Endodermal cell (in vitro differentiated cells): ENCODE data around the gene CERS6. TPM values are rescaled to one million over a fixed set of nuclear protein-coding genes. Genes with fewer than 3 reads are reported as not detected.

Experiments used
- DNase-seq: peaks from one replicate; pipeline ENCODE4 v3.0.0-alpha.2; 2017
- H3K27ac ChIP-seq: 2 replicates; pipeline ENCODE4 v1.5.1; 2013; ENCODE audit warnings: mild to moderate bottlenecking, low read depth, low read length, moderate library complexity
- H3K27me3 ChIP-seq: 2 replicates; pipeline ENCODE4 v1.6.1; 2013; ENCODE audit warnings: mild to moderate bottlenecking, low read length, moderate library complexity; ENCODE audit not compliant: insufficient read depth, control insufficient read depth, poor library complexity, severe bottlenecking
- H3K36me3 ChIP-seq: 2 replicates; pipeline ENCODE4 v1.7.0; 2013; ENCODE audit warnings: mild to moderate bottlenecking, low read length, moderate library complexity; ENCODE audit not compliant: control insufficient read depth, insufficient read depth
- H3K4me1 ChIP-seq: one replicate; pipeline ENCODE4 v1.7.0; 2013; ENCODE audit warnings: low read length; ENCODE audit not compliant: control insufficient read depth, insufficient read depth
- H3K4me3 ChIP-seq: 2 replicates; pipeline ENCODE4 v1.5.1; 2013; ENCODE audit warnings: mild to moderate bottlenecking, low read length, moderate library complexity
- H3K9ac ChIP-seq: 2 replicates; pipeline ENCODE4 v1.6.1; 2013; ENCODE audit warnings: mild to moderate bottlenecking, low read length, moderate library complexity; ENCODE audit not compliant: poor library complexity, severe bottlenecking; ENCODE audit errors: extremely low read depth
- H3K9me3 ChIP-seq: 2 replicates; pipeline ENCODE4 v1.6.1; 2013; ENCODE audit warnings: mild to moderate bottlenecking, low read length, moderate library complexity; ENCODE audit not compliant: control insufficient read depth
- H3K27ac Mint-ChIP-seq: 2 replicates; pipeline ENCODE4 v1.8.0; 2020; ENCODE audit warnings: mixed read lengths
- H3K27me3 Mint-ChIP-seq: 2 replicates; pipeline ENCODE4 v1.8.0; 2021; ENCODE audit warnings: mild to moderate bottlenecking, mixed read lengths; ENCODE audit not compliant: insufficient read depth
- H3K36me3 Mint-ChIP-seq: 2 replicates; pipeline ENCODE4 v1.8.0; 2020; ENCODE audit warnings: low read depth, mixed read lengths
- H3K4me1 Mint-ChIP-seq: 2 replicates; pipeline ENCODE4 v1.8.0; 2020; ENCODE audit warnings: mixed read lengths
- H3K4me3 Mint-ChIP-seq: 2 replicates; pipeline ENCODE4 v1.8.0; 2020; ENCODE audit warnings: mild to moderate bottlenecking, moderate library complexity, mixed read lengths
- H3K9me3 Mint-ChIP-seq: 2 replicates; pipeline ENCODE4 v1.8.0; 2020; ENCODE audit warnings: mild to moderate bottlenecking, mixed read lengths
- WGBS, 2 experiments: methylation state at CpG; one replicate each; pipeline versions ENCODE4 v1.1.5 to v1.1.7; 2013; ENCODE audit warnings: missing lambda C conversion rate in 2 of 2, mixed read lengths in 1 of 2; ENCODE audit not compliant: insufficient coverage in 1 of 2, insufficient read length in 1 of 2; 5-methylcytosine and 5-hydroxymethylcytosine counted together
- total RNA-seq, 2 donors: library from RNA; stranded (reverse); fragmentation: NEBNext Ultra II Directional in 1 of 2; extraction: Animal tissue kit (Norgen Biotek cat#: 25700) in 1 of 2; gene quantifications; 2 replicates in 1 of 2; 3 replicates in 1 of 2; pipeline ENCODE4 v1.2.1, GENCODE V29; 2021
- TF ChIP-seq, protein P1 (sequence below): fragments of 200-600 bp; sonication (generic); conservative IDR thresholded peaks from 2 replicates; pipeline ENCODE4 v1.5.0; 2021; ENCODE audit warnings: antibody characterized with exemption, mild to moderate bottlenecking

Gene CERS6
- total RNA-seq, 2 donors from 2014 or later, result 41.3 to 52.0 TPM

DNA sequence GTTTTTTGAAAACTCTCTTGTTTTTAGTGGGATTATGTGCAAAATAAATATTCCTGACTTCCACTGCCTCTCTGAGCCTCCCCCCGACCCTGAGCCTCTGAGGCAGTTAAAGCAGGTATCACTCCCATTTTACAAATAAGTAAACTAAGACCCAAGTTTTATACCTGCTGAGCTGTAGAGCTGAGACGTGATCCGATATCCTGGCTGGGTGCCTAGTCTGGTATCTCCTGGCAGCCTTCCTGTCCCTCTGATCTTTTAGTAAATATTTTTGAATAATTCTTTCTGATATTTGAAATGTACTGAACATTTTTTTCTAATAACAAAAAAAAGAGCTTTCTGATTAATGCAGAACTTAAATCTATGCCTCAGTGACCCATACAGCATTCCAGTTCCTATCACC is 238.1 kb downstream of the CERS6 start:
- no peak for DNase-seq
- Histone ChIP-seq H3K4me1 (peaks cover 4% of the 10 kb centered on the region), H3K36me3 (peaks cover 27% of the 10 kb centered on the region), H3K9ac (no peak overlapping the region), H3K9me3 (no peaks in the 10 kb centered on the region), H3K4me3 (no peak overlapping the region), H3K27me3 (no peaks in the 10 kb centered on the region), H3K27ac (no peak overlapping the region)
- peaks cover 16% of the 10 kb centered on the region for H3K36me3 Mint-ChIP-seq
- H3K4me1 Mint-ChIP-seq, result peaks cover 19% of the 10 kb centered on the region
- H3K4me3 Mint-ChIP-seq, result no peak overlapping the region
- no peaks in the 10 kb centered on the region for H3K27me3 Mint-ChIP-seq
- 93% methylated on average over 3 of the region's 3 CpGs; no CpG with 5 or more reads in 1 of the 2 experiments for WGBS, 2 experiments
- no peaks in the 10 kb centered on the region for H3K9me3 Mint-ChIP-seq
- H3K27ac Mint-ChIP-seq, result no peak overlapping the region
- TF ChIP-seq, protein P1, sequence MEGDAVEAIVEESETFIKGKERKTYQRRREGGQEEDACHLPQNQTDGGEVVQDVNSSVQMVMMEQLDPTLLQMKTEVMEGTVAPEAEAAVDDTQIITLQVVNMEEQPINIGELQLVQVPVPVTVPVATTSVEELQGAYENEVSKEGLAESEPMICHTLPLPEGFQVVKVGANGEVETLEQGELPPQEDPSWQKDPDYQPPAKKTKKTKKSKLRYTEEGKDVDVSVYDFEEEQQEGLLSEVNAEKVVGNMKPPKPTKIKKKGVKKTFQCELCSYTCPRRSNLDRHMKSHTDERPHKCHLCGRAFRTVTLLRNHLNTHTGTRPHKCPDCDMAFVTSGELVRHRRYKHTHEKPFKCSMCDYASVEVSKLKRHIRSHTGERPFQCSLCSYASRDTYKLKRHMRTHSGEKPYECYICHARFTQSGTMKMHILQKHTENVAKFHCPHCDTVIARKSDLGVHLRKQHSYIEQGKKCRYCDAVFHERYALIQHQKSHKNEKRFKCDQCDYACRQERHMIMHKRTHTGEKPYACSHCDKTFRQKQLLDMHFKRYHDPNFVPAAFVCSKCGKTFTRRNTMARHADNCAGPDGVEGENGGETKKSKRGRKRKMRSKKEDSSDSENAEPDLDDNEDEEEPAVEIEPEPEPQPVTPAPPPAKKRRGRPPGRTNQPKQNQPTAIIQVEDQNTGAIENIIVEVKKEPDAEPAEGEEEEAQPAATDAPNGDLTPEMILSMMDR, result no peak

DNA sequence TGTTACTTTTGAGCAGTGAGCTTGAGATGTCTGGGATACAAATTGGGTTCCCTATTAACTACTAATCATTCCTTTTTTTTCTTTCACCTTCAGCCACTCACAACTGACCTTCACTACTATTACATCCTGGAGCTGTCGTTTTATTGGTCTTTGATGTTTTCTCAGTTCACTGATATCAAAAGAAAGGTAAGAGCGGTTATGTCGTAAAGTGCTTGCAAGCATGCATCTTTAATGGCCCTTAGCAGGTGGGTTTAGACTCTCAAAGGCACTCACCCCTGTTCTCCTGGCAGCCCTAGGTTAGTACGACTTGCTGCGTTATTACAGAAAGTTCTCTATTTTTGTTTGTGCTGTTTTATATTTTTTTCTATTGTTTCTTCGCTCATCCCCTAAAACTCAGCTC is 238.8 kb downstream of the CERS6 start:
- Mint-ChIP-seq H3K4me1 (peaks cover 19% of the 10 kb centered on the region), H3K9me3 (no peaks in the 10 kb centered on the region), H3K4me3 (no peak overlapping the region), H3K27me3 (no peaks in the 10 kb centered on the region), H3K36me3 (peaks cover 16% of the 10 kb centered on the region), H3K27ac (no peak overlapping the region)
- no peaks in the 10 kb centered on the region for H3K9me3 ChIP-seq
- 94% methylated on average over 3 to 6 of the region's 6 CpGs for whole genome bisulfite sequencing, 2 experiments
- H3K27ac ChIP-seq, result no peak overlapping the region
- no peak for DNase-seq
- no peaks in the 10 kb centered on the region for H3K27me3 ChIP-seq
- no peak overlapping the region for H3K9ac ChIP-seq
- TF ChIP-seq, protein P1, result no peak
- peaks cover 27% of the 10 kb centered on the region for H3K36me3 ChIP-seq
- H3K4me1 ChIP-seq, result peaks cover 4% of the 10 kb centered on the region
- no peak overlapping the region for H3K4me3 ChIP-seq

- no peaks in the 10 kb centered on the region for H3K9me3 Mint-ChIP-seq
- H3K36me3 ChIP-seq, result peaks cover 20% of the 10 kb centered on the region
- H3K4me1 Mint-ChIP-seq, result peaks cover 9% of the 10 kb centered on the region
- no peak overlapping the region for H3K27ac ChIP-seq
- H3K4me3 Mint-ChIP-seq, result no peak overlapping the region
- TF ChIP-seq, protein P1, result peak; percentile 66
- H3K27ac Mint-ChIP-seq, result no peak overlapping the region
- no peak overlapping the region for H3K9ac ChIP-seq
- peak; percentile 57 for DNase-seq
- no peaks in the 10 kb centered on the region for H3K27me3 Mint-ChIP-seq
- H3K27me3 ChIP-seq, result no peaks in the 10 kb centered on the region
- H3K4me3 ChIP-seq, result no peak overlapping the region
- 97 to 100% methylated on average over 1 to 3 of the region's 3 CpGs for WGBS, 2 experiments
- no peaks in the 10 kb centered on the region for H3K9me3 ChIP-seq
- H3K4me1 ChIP-seq, result no peaks in the 10 kb centered on the region
- H3K36me3 Mint-ChIP-seq, result peaks cover 7% of the 10 kb centered on the region
These were observed 241.6 kb downstream of the CERS6 start for GRCh38 chr2:168697668-168698121.
